Lung (tissue), 12 donors: ENCODE results near the gene WSB2. TPM values are rescaled to one million over a fixed set of nuclear protein-coding genes. Genes with fewer than 3 reads are reported as not detected.
A peak's percentile ranks its signal among the peaks of the same experiment; 100 is the strongest.

Experiments used
- ATAC-seq: fragments of 200-7000 bp; cut with Tn5 transposase; one replicate; pipeline ENCODE4 v1.9.1; 2020; ENCODE audit warnings: moderate number of reproducible peaks; ENCODE audit not compliant: insufficient read depth, low FRiP score
- DNase-seq, 3 donors: peaks; one replicate each; pipeline ENCODE4 v3.0.0-alpha.2; 2013 to 2017
- H3K27ac ChIP-seq, 2 donors: one replicate each; pipeline ENCODE4 v1.5.1; 2013; ENCODE audit warnings: mild to moderate bottlenecking in 2 of 2, moderate library complexity in 2 of 2, control low read depth in 1 of 2, inconsistent platforms in 1 of 2, low read depth in 1 of 2, low read length in 1 of 2
- H3K27me3 ChIP-seq, 3 donors: one replicate each; pipeline ENCODE4 v1.5.1; 2013; ENCODE audit warnings: low read length in 2 of 3; ENCODE audit not compliant: control insufficient read depth in 3 of 3, insufficient read depth in 3 of 3
- H3K36me3 ChIP-seq, 4 donors: one replicate each; pipeline ENCODE4 v1.5.1; 2013; ENCODE audit warnings: low read length in 4 of 4, mild to moderate bottlenecking in 1 of 4, moderate library complexity in 1 of 4; ENCODE audit not compliant: control insufficient read depth in 4 of 4, insufficient read depth in 4 of 4
- H3K4me1 ChIP-seq, 5 donors: one replicate each; pipeline ENCODE4 v1.5.1; 2013; ENCODE audit warnings: low read length in 5 of 5, mild to moderate bottlenecking in 2 of 5, moderate library complexity in 1 of 5; ENCODE audit not compliant: control insufficient read depth in 5 of 5, insufficient read depth in 5 of 5
- H3K4me3 ChIP-seq: one replicate; pipeline ENCODE4 v1.5.1; 2013; ENCODE audit warnings: mild to moderate bottlenecking, control low read depth, moderate library complexity
- H3K9ac ChIP-seq, 2 donors: one replicate each; pipeline ENCODE4 v1.5.1; 2013; ENCODE audit warnings: low read length in 2 of 2, control low read depth in 1 of 2; ENCODE audit not compliant: insufficient read depth in 1 of 2
- H3K9me3 ChIP-seq, 4 donors: one replicate each; pipeline ENCODE4 v1.5.1; 2013; ENCODE audit warnings: low read length in 3 of 4, mild to moderate bottlenecking in 1 of 4, moderate library complexity in 1 of 4; ENCODE audit not compliant: control insufficient read depth in 4 of 4, insufficient read depth in 3 of 4
- WGBS, 2 donors: extraction: QIAGEN DNeasy Blood & Tissue Kit; methylation state at CpG; one replicate each; pipeline ENCODE4 v1.1.7; 2013; 5-methylcytosine and 5-hydroxymethylcytosine counted together
- polyA plus RNA-seq, 2 donors: library from polyadenylated mRNA; stranded (reverse); fragments of 200-250 nt; gene quantifications; one replicate each; pipeline ENCODE4 v1.2.1, GENCODE V29; 2013
- total RNA-seq, 2 donors: library from RNA; depleted of rRNA in 1 of 2; stranded (reverse); fragments of >200 nt in 1 of 2; gene quantifications; one replicate each; pipeline ENCODE4 v1.2.1, GENCODE V29; 2014 to 2021
- TF ChIP-seq, protein P1 (sequence below): IDR thresholded peaks from 2 replicates; pipeline ENCODE4 v1.5.1; 2012; ENCODE audit warnings: mild to moderate bottlenecking; ENCODE audit errors: control extremely low read depth, extremely low read depth
- donor health status: control.
- donor health status: control.
- donor health status: Bipolar disorder and iron deficiency.
- donor health status: healthy.
- donor health status: DM: yes; HTN: yes; CAD: no.

Gene WSB2
- total and polyA plus RNA-seq, 4 donors = 46.0 to 99.1 (median 53.2) TPM

- TF ChIP-seq, protein P1, sequence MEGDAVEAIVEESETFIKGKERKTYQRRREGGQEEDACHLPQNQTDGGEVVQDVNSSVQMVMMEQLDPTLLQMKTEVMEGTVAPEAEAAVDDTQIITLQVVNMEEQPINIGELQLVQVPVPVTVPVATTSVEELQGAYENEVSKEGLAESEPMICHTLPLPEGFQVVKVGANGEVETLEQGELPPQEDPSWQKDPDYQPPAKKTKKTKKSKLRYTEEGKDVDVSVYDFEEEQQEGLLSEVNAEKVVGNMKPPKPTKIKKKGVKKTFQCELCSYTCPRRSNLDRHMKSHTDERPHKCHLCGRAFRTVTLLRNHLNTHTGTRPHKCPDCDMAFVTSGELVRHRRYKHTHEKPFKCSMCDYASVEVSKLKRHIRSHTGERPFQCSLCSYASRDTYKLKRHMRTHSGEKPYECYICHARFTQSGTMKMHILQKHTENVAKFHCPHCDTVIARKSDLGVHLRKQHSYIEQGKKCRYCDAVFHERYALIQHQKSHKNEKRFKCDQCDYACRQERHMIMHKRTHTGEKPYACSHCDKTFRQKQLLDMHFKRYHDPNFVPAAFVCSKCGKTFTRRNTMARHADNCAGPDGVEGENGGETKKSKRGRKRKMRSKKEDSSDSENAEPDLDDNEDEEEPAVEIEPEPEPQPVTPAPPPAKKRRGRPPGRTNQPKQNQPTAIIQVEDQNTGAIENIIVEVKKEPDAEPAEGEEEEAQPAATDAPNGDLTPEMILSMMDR = no peak
- 71 to 91% methylated on average over 3 of the region's 3 CpGs for WGBS, 2 donors
- DNase-seq = no peak
These were observed 9.7 kb upstream of the WSB2 start for GRCh38 chr12:118070650-118071049.

DNA sequence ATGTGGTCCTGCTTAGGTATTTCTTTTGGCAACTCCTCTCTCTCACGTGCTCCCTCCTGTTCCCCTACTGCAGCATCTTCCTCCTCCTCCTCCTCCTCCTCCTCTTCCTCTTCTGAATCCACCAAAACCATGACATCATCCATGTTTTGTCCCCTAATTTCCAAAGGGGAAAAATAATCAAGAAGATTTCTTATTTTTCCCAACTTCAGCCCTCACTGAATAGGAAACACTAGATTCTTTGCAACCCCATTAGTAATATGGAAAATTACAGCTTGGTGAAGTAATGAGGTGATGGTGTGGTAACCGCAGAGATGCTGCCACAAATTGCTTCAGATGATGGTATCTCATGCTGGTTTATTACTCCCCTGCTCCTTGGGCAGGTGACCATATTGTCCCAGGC, 7.5 kb upstream of the WSB2 start:
- 72 to 78% methylated on average over 2 of the region's 2 CpGs for WGBS, 2 donors
- ATAC-seq (no peak), DNase-seq (no peak)
- peaks cover 0 to 8% (median 1%) of the 10 kb centered on the region in 5 donors for H3K4me1 ChIP-seq
- H3K9ac ChIP-seq = no peak overlapping the region
- no peak overlapping the region for H3K27ac ChIP-seq
- H3K9me3 ChIP-seq = no peaks in the 10 kb centered on the region
- peaks cover 0 to 9% (median 5%) of the 10 kb centered on the region in 4 donors for H3K36me3 ChIP-seq
- TF ChIP-seq, protein P1 = no peak
- no peaks in the 10 kb centered on the region for H3K27me3 ChIP-seq
- no peak overlapping the region for H3K4me3 ChIP-seq

More at GRCh38 chr12:118070650-118071049, 9.7 kb upstream of the WSB2 start:
- Histone ChIP-seq H3K27ac (no peak overlapping the region), H3K27me3 (no peaks in the 10 kb centered on the region), H3K36me3 (peaks cover 0 to 9% (median 8%) of the 10 kb centered on the region in 4 donors), H3K4me3 (no peak overlapping the region), H3K4me1 (no peaks in the 10 kb centered on the region), H3K9me3 (no peaks in the 10 kb centered on the region), H3K9ac (no peak overlapping the region)
- no peak for ATAC-seq

GRCh38 chr12:118065380-118065779, 4.4 kb upstream of the WSB2 start:
- WGBS, 2 donors = 15 to 66% methylated on average over 1 of the region's 1 CpG
- TF ChIP-seq, protein P1 = no peak
- ATAC-seq (no peak), DNase-seq (no peak)
- Histone ChIP-seq H3K9ac (no peak overlapping the region), H3K27ac (no peak overlapping the region), H3K4me3 (no peak overlapping the region), H3K27me3 (no peaks in the 10 kb centered on the region), H3K4me1 (peaks cover 0 to 12% (median 6%) of the 10 kb centered on the region in 5 donors), H3K9me3 (no peaks in the 10 kb centered on the region), H3K36me3 (peaks cover 0 to 2% (median 0%) of the 10 kb centered on the region in 4 donors)

DNA sequence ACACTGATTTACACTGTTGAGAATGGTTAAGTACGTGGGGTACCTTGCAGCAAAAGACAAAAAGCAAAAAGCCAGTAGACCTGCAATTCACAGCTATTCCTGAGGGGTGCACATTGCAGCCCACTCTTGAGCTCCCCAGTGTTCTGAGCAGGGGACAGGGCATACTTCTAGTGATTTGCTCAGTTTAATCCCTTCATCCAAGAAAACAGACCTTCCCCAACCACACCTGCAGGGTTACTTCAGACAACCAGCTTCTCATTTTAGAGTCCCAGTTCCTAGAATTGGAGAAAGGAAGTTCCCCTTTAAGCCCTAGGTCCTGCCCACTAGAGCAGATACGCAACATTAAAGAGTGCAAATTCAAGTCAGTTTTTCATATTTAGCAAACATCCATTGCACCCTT, 3.6 kb upstream of the WSB2 start:
- TF ChIP-seq, protein P1 = no peak
- H3K9me3 ChIP-seq = no peaks in the 10 kb centered on the region
- no peaks in the 10 kb centered on the region for H3K27me3 ChIP-seq
- no peak overlapping the region for H3K4me3 ChIP-seq
- no peak overlapping the region for H3K27ac ChIP-seq
- H3K4me1 ChIP-seq = peaks cover 0 to 20% (median 9%) of the 10 kb centered on the region in 5 donors
- H3K36me3 ChIP-seq = no peaks in the 10 kb centered on the region
- ATAC-seq (no peak), DNase-seq (peak in 2 of 3 donors; percentile 15 to 32)
- 23 to 46% methylated on average over 2 of the region's 2 CpGs for WGBS, 2 donors
- H3K9ac ChIP-seq = no peak overlapping the region
